ENCODE results near the gene TUBA1B. TPM values are rescaled to one million over a fixed set of nuclear protein-coding genes. Genes with fewer than 3 reads are reported as not detected.

The TUBA1B gene
- total RNA-seq, 1 donor from 2014 or later = 253 TPM

GRCh38 chr12:49160399-49160798 is 29.2 kb upstream of the TUBA1B start:
- no peaks in the 10 kb centered on the region for H3K27me3 ChIP-seq (ENCODE audit: control insufficient read depth, insufficient read depth, low read length)
- H3K36me3 ChIP-seq (ENCODE audit: control insufficient read depth, insufficient read depth, low read length) = no peaks in the 10 kb centered on the region
- no peak overlapping the region for H3K4me3 ChIP-seq (ENCODE audit: low read depth, low read length)
- FAIRE-seq (no peak), DNase-seq (ENCODE audit: low read depth) (peak; percentile 21)
- TF ChIP-seq CTCF (IDR thresholded peaks at IDR 0.05; ENCODE audit: insufficient read depth, low read length, severe bottlenecking) = no peak

GRCh38 chr12:49154221-49154620 is 23.0 kb upstream of the TUBA1B start:
- FAIRE-seq (no peak), DNase-seq (ENCODE audit: low read depth) (no peak)
- Histone ChIP-seq H3K27me3 (ENCODE audit: control insufficient read depth, insufficient read depth, low read length) (no peaks in the 10 kb centered on the region), H3K4me3 (ENCODE audit: low read depth, low read length) (no peak overlapping the region), H3K36me3 (ENCODE audit: control insufficient read depth, insufficient read depth, low read length) (no peaks in the 10 kb centered on the region)
- TF ChIP-seq CTCF (IDR thresholded peaks at IDR 0.05; ENCODE audit: insufficient read depth, low read length, severe bottlenecking) = no peak

- Histone ChIP-seq H3K27me3 (ENCODE audit: control insufficient read depth, insufficient read depth, low read length) (no peaks in the 10 kb centered on the region), H3K36me3 (ENCODE audit: control insufficient read depth, insufficient read depth, low read length) (no peaks in the 10 kb centered on the region), H3K4me3 (ENCODE audit: low read depth, low read length) (no peak overlapping the region)
- no peak for DNase-seq (ENCODE audit: low read depth)
- no peak for TF ChIP-seq CTCF (IDR thresholded peaks at IDR 0.05; ENCODE audit: insufficient read depth, low read length, severe bottlenecking)
- FAIRE-seq = no peak
These were observed 16.2 kb upstream of the TUBA1B start for GRCh38 chr12:49147384-49147783.

GRCh38 chr12:49146406-49146805 is 15.2 kb upstream of the TUBA1B start:
- Histone ChIP-seq H3K4me3 (ENCODE audit: low read depth, low read length) (no peak overlapping the region), H3K27me3 (ENCODE audit: control insufficient read depth, insufficient read depth, low read length) (no peaks in the 10 kb centered on the region), H3K36me3 (ENCODE audit: control insufficient read depth, insufficient read depth, low read length) (no peaks in the 10 kb centered on the region)
- no peak for DNase-seq (ENCODE audit: low read depth)
- TF ChIP-seq CTCF (IDR thresholded peaks at IDR 0.05; ENCODE audit: insufficient read depth, low read length, severe bottlenecking) = no peak
- FAIRE-seq = no peak

- no peak for DNase-seq (ENCODE audit: low read depth)
- Histone ChIP-seq H3K27me3 (ENCODE audit: control insufficient read depth, insufficient read depth, low read length) (no peaks in the 10 kb centered on the region), H3K4me3 (ENCODE audit: low read depth, low read length) (no peak overlapping the region), H3K36me3 (ENCODE audit: control insufficient read depth, insufficient read depth, low read length) (no peaks in the 10 kb centered on the region)
- TF ChIP-seq CTCF (IDR thresholded peaks at IDR 0.05; ENCODE audit: insufficient read depth, low read length, severe bottlenecking) = no peak
- FAIRE-seq = no peak
These were observed 13.2 kb upstream of the TUBA1B start for GRCh38 chr12:49144384-49144783.

GRCh38 chr12:49138999-49139398 is 7.8 kb upstream of the TUBA1B start:
- no peak for TF ChIP-seq CTCF (IDR thresholded peaks at IDR 0.05; ENCODE audit: insufficient read depth, low read length, severe bottlenecking)
- no peaks in the 10 kb centered on the region for H3K36me3 ChIP-seq (ENCODE audit: control insufficient read depth, insufficient read depth, low read length)
- no peak for DNase-seq (ENCODE audit: low read depth)
- H3K27me3 ChIP-seq (ENCODE audit: control insufficient read depth, insufficient read depth, low read length) = no peaks in the 10 kb centered on the region
- no peak for FAIRE-seq
- no peak overlapping the region for H3K4me3 ChIP-seq (ENCODE audit: low read depth, low read length)

All from bronchial epithelial cell (primary cell).